Measurements from ENCODE around the gene KCNQ1.

The KCNQ1 gene

GRCh38 chr11:2408671-2409070, 36.1 kb upstream of the KCNQ1 start:
- no peak for TF ChIP-seq CTCF (IDR thresholded peaks at IDR 0.05; ENCODE audit: low read depth, low read length)
- H3K36me3 ChIP-seq = peaks cover 2% of the 10 kb centered on the region
- no peak overlapping the region for H3K4me3 ChIP-seq (ENCODE audit: low read depth, low read length)
- no peak overlapping the region for H3K27ac ChIP-seq
- H3K9me3 ChIP-seq (ENCODE audit: severe bottlenecking) = no peaks in the 10 kb centered on the region
- no peak for DNase-seq
- H3K27me3 ChIP-seq (ENCODE audit: insufficient read depth, low read depth, severe bottlenecking) = no peaks in the 10 kb centered on the region

- Histone ChIP-seq H3K36me3 (no peaks in the 10 kb centered on the region), H3K9me3 (ENCODE audit: severe bottlenecking) (no peaks in the 10 kb centered on the region), H3K27me3 (ENCODE audit: insufficient read depth, low read depth, severe bottlenecking) (no peaks in the 10 kb centered on the region), H3K27ac (no peak overlapping the region), H3K4me3 (ENCODE audit: low read depth, low read length) (no peak overlapping the region)
- TF ChIP-seq CTCF (IDR thresholded peaks at IDR 0.05; ENCODE audit: low read depth, low read length) = no peak
- no peak for DNase-seq
Measured at GRCh38 chr11:2409126-2409525, 35.7 kb upstream of the KCNQ1 start.

- no peaks in the 10 kb centered on the region for H3K36me3 ChIP-seq
- no peak overlapping the region for H3K4me3 ChIP-seq (ENCODE audit: low read depth, low read length)
- H3K27ac ChIP-seq = no peak overlapping the region
- DNase-seq = no peak
- no peaks in the 10 kb centered on the region for H3K9me3 ChIP-seq (ENCODE audit: severe bottlenecking)
- H3K27me3 ChIP-seq (ENCODE audit: insufficient read depth, low read depth, severe bottlenecking) = no peaks in the 10 kb centered on the region
- no peak for TF ChIP-seq CTCF (IDR thresholded peaks at IDR 0.05; ENCODE audit: low read depth, low read length)
Measured at GRCh38 chr11:2409611-2410468, 35.0 kb upstream of the KCNQ1 start.

GRCh38 chr11:2410616-2411015, 34.2 kb upstream of the KCNQ1 start:
- DNase-seq = no peak

GRCh38 chr11:2411446-2412305, 33.1 kb upstream of the KCNQ1 start:
- Histone ChIP-seq H3K36me3 (no peaks in the 10 kb centered on the region), H3K27me3 (ENCODE audit: insufficient read depth, low read depth, severe bottlenecking) (no peaks in the 10 kb centered on the region), H3K4me3 (ENCODE audit: low read depth, low read length) (no peak overlapping the region), H3K27ac (no peak overlapping the region), H3K9me3 (ENCODE audit: severe bottlenecking) (no peaks in the 10 kb centered on the region)
- no peak for DNase-seq
- no peak for TF ChIP-seq CTCF (IDR thresholded peaks at IDR 0.05; ENCODE audit: low read depth, low read length)

More at GRCh38 chr11:2410616-2411015, 34.2 kb upstream of the KCNQ1 start:
- Histone ChIP-seq H3K4me3 (ENCODE audit: low read depth, low read length) (no peak overlapping the region), H3K36me3 (no peaks in the 10 kb centered on the region), H3K9me3 (ENCODE audit: severe bottlenecking) (no peaks in the 10 kb centered on the region), H3K27me3 (ENCODE audit: insufficient read depth, low read depth, severe bottlenecking) (no peaks in the 10 kb centered on the region), H3K27ac (no peak overlapping the region)
- TF ChIP-seq CTCF (IDR thresholded peaks at IDR 0.05; ENCODE audit: low read depth, low read length) = no peak
